ENCODE data around the gene FGD1. TPM values are rescaled to one million over a fixed set of nuclear protein-coding genes. Genes with fewer than 3 reads are reported as not detected.
A peak's percentile ranks its signal among the peaks of the same experiment; 100 is the strongest.

The FGD1 gene
- total RNA-seq, 1 donor from 2014 or later: 4.2 TPM

GRCh38 chrX:54439960-54440871 lies 55.8 kb downstream of the FGD1 start, which contains the start of gene TSR2:
TSS of gene TSR2 (plus strand) at chrX:54440404. CDS start at chrX:54440422, 18 bp downstream.
- Histone ChIP-seq H3K27ac (ENCODE audit: low read depth, low read length) (peak within 1 kb of the TSS; percentile 26), H3K9me3 (ENCODE audit: control insufficient read depth in 3 of 3, low read length in 3 of 3) (no peaks in the 10 kb centered on the region), H3K4me3 (ENCODE audit: low read length in 3 of 3) (peak within 1 kb of the TSS; percentile 78 to 92 (median 92)), H3K4me1 (ENCODE audit: control insufficient read depth in 3 of 3, insufficient read depth in 3 of 3, low read length in 3 of 3) (peaks cover 9 to 14% (median 10%) of the 10 kb centered on the region in 3 donors), H3K27me3 (ENCODE audit: control insufficient read depth in 3 of 3, insufficient read depth in 3 of 3, low read length in 3 of 3) (no peaks in the 10 kb centered on the region), H3K36me3 (ENCODE audit: control insufficient read depth in 3 of 3, insufficient read depth in 3 of 3, low read length in 3 of 3) (peaks cover 0 to 8% (median 2%) of the 10 kb centered on the region in 3 donors), H3K9ac (ENCODE audit: low read depth in 1 of 3, low read length in 3 of 3) (peak within 1 kb of the TSS; percentile 80 to 86 (median 85))

- no peak overlapping the region for H3K9ac ChIP-seq (ENCODE audit: low read depth in 1 of 3, low read length in 3 of 3)
- no peaks in the 10 kb centered on the region for H3K27me3 ChIP-seq (ENCODE audit: control insufficient read depth in 3 of 3, insufficient read depth in 3 of 3, low read length in 3 of 3)
- H3K36me3 ChIP-seq (ENCODE audit: control insufficient read depth in 3 of 3, insufficient read depth in 3 of 3, low read length in 3 of 3): no peaks in the 10 kb centered on the region
- no peaks in the 10 kb centered on the region for H3K4me1 ChIP-seq (ENCODE audit: control insufficient read depth in 3 of 3, insufficient read depth in 3 of 3, low read length in 3 of 3)
- no peak overlapping the region for H3K4me3 ChIP-seq (ENCODE audit: low read length in 3 of 3)
- H3K27ac ChIP-seq (ENCODE audit: low read depth, low read length): no peak overlapping the region
- no peaks in the 10 kb centered on the region for H3K9me3 ChIP-seq (ENCODE audit: control insufficient read depth in 3 of 3, low read length in 3 of 3)
Measured at GRCh38 chrX:54435121-54435520, 60.9 kb downstream of the FGD1 start.

DNA sequence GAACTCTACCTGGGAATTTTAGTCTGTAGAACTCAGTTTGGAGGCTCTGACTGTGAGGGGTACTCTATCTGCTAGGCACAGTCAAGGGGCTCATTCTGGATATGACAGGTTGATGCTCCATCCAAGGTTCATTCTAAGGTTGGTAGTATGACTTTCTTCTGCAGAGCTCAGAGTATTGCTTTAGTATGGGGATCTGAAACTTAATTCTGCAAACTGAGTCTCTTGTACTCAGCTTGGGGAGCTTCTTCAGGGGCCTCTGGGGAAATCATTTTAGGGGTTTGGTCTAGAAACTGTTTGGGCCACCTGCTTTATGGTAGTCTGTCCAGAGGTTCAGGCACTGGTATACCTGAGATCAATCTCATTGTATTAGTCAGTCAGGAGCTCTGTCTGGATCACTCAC lies 65.5 kb downstream of the FGD1 start:
- Histone ChIP-seq H3K36me3 (ENCODE audit: control insufficient read depth in 3 of 3, insufficient read depth in 3 of 3, low read length in 3 of 3) (no peaks in the 10 kb centered on the region), H3K9me3 (ENCODE audit: control insufficient read depth in 3 of 3, low read length in 3 of 3) (no peaks in the 10 kb centered on the region), H3K9ac (ENCODE audit: low read depth in 1 of 3, low read length in 3 of 3) (no peak overlapping the region), H3K4me1 (ENCODE audit: control insufficient read depth in 3 of 3, insufficient read depth in 3 of 3, low read length in 3 of 3) (no peaks in the 10 kb centered on the region), H3K4me3 (ENCODE audit: low read length in 3 of 3) (no peak overlapping the region), H3K27me3 (ENCODE audit: control insufficient read depth in 3 of 3, insufficient read depth in 3 of 3, low read length in 3 of 3) (no peaks in the 10 kb centered on the region), H3K27ac (ENCODE audit: low read depth, low read length) (no peak overlapping the region)

GRCh38 chrX:54427837-54428424 lies 68.1 kb downstream of the FGD1 start:
- Histone ChIP-seq H3K9me3 (ENCODE audit: control insufficient read depth in 3 of 3, low read length in 3 of 3) (no peaks in the 10 kb centered on the region), H3K9ac (ENCODE audit: low read depth in 1 of 3, low read length in 3 of 3) (no peak overlapping the region), H3K4me1 (ENCODE audit: control insufficient read depth in 3 of 3, insufficient read depth in 3 of 3, low read length in 3 of 3) (no peaks in the 10 kb centered on the region), H3K36me3 (ENCODE audit: control insufficient read depth in 3 of 3, insufficient read depth in 3 of 3, low read length in 3 of 3) (no peaks in the 10 kb centered on the region), H3K27me3 (ENCODE audit: control insufficient read depth in 3 of 3, insufficient read depth in 3 of 3, low read length in 3 of 3) (no peaks in the 10 kb centered on the region), H3K4me3 (ENCODE audit: low read length in 3 of 3) (no peak overlapping the region), H3K27ac (ENCODE audit: low read depth, low read length) (no peak overlapping the region)

GRCh38 chrX:54423161-54423888 lies 72.7 kb downstream of the FGD1 start:
- Histone ChIP-seq H3K4me1 (ENCODE audit: control insufficient read depth in 3 of 3, insufficient read depth in 3 of 3, low read length in 3 of 3) (no peaks in the 10 kb centered on the region), H3K9ac (ENCODE audit: low read depth in 1 of 3, low read length in 3 of 3) (no peak overlapping the region), H3K4me3 (ENCODE audit: low read length in 3 of 3) (no peak overlapping the region), H3K9me3 (ENCODE audit: control insufficient read depth in 3 of 3, low read length in 3 of 3) (no peaks in the 10 kb centered on the region), H3K36me3 (ENCODE audit: control insufficient read depth in 3 of 3, insufficient read depth in 3 of 3, low read length in 3 of 3) (no peaks in the 10 kb centered on the region), H3K27me3 (ENCODE audit: control insufficient read depth in 3 of 3, insufficient read depth in 3 of 3, low read length in 3 of 3) (no peaks in the 10 kb centered on the region), H3K27ac (ENCODE audit: low read depth, low read length) (no peak overlapping the region)

DNA sequence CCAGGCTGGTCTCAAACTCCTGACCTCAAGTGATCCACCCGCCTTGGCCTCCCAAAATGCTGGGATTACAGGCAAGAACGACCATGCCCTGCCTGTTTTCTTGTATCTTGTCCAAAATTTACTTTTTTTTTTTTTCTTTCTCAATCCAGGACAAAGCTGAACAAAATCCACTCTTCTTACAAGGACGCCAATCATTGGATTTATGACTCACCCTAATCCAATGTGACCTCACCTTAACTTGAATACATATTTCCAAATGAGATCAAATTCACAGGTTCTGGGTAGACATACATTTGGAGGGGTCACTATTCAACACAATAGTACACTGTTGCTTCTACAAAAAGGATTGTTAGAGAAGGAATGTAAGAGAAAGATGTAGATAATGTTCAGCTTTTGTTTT lies 73.9 kb downstream of the FGD1 start:
- Histone ChIP-seq H3K27ac (ENCODE audit: low read depth, low read length) (no peak overlapping the region), H3K27me3 (ENCODE audit: control insufficient read depth in 3 of 3, insufficient read depth in 3 of 3, low read length in 3 of 3) (no peaks in the 10 kb centered on the region), H3K4me1 (ENCODE audit: control insufficient read depth in 3 of 3, insufficient read depth in 3 of 3, low read length in 3 of 3) (no peaks in the 10 kb centered on the region), H3K9me3 (ENCODE audit: control insufficient read depth in 3 of 3, low read length in 3 of 3) (no peaks in the 10 kb centered on the region), H3K4me3 (ENCODE audit: low read length in 3 of 3) (no peak overlapping the region), H3K36me3 (ENCODE audit: control insufficient read depth in 3 of 3, insufficient read depth in 3 of 3, low read length in 3 of 3) (no peaks in the 10 kb centered on the region), H3K9ac (ENCODE audit: low read depth in 1 of 3, low read length in 3 of 3) (no peak overlapping the region)

GRCh38 chrX:54419559-54420302 lies 76.3 kb downstream of the FGD1 start:
- Histone ChIP-seq H3K9me3 (ENCODE audit: control insufficient read depth in 3 of 3, low read length in 3 of 3) (no peaks in the 10 kb centered on the region), H3K4me1 (ENCODE audit: control insufficient read depth in 3 of 3, insufficient read depth in 3 of 3, low read length in 3 of 3) (no peaks in the 10 kb centered on the region), H3K9ac (ENCODE audit: low read depth in 1 of 3, low read length in 3 of 3) (no peak overlapping the region), H3K27ac (ENCODE audit: low read depth, low read length) (no peak overlapping the region), H3K4me3 (ENCODE audit: low read length in 3 of 3) (no peak overlapping the region), H3K36me3 (ENCODE audit: control insufficient read depth in 3 of 3, insufficient read depth in 3 of 3, low read length in 3 of 3) (no peaks in the 10 kb centered on the region), H3K27me3 (ENCODE audit: control insufficient read depth in 3 of 3, insufficient read depth in 3 of 3, low read length in 3 of 3) (peaks cover 0 to 9% (median 0%) of the 10 kb centered on the region in 3 donors)

DNA sequence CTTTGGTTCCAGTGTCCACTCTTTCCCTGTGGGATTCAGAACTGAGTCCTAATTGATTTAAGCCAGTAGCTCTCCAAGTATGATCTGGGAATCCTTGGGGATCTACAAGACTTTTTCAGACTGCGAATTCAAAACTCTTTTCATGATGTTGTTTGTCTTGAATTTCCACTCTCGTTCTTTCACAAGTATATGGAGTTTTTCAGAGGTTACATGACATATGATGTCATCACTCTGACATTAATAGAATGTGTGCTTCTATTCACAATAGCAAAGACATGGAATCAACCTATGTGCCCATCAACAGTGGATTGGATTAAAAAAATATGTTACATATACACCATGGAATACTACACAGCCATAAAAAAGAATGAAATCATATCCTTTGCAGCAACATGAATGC lies 79.1 kb downstream of the FGD1 start:
- Histone ChIP-seq H3K36me3 (ENCODE audit: control insufficient read depth in 3 of 3, insufficient read depth in 3 of 3, low read length in 3 of 3) (no peaks in the 10 kb centered on the region), H3K9ac (ENCODE audit: low read depth in 1 of 3, low read length in 3 of 3) (no peak overlapping the region), H3K4me1 (ENCODE audit: control insufficient read depth in 3 of 3, insufficient read depth in 3 of 3, low read length in 3 of 3) (no peaks in the 10 kb centered on the region), H3K27ac (ENCODE audit: low read depth, low read length) (no peak overlapping the region), H3K9me3 (ENCODE audit: control insufficient read depth in 3 of 3, low read length in 3 of 3) (no peaks in the 10 kb centered on the region), H3K27me3 (ENCODE audit: control insufficient read depth in 3 of 3, insufficient read depth in 3 of 3, low read length in 3 of 3) (peaks cover 0 to 12% (median 0%) of the 10 kb centered on the region in 3 donors), H3K4me3 (ENCODE audit: low read length in 3 of 3) (no peak overlapping the region)

DNA sequence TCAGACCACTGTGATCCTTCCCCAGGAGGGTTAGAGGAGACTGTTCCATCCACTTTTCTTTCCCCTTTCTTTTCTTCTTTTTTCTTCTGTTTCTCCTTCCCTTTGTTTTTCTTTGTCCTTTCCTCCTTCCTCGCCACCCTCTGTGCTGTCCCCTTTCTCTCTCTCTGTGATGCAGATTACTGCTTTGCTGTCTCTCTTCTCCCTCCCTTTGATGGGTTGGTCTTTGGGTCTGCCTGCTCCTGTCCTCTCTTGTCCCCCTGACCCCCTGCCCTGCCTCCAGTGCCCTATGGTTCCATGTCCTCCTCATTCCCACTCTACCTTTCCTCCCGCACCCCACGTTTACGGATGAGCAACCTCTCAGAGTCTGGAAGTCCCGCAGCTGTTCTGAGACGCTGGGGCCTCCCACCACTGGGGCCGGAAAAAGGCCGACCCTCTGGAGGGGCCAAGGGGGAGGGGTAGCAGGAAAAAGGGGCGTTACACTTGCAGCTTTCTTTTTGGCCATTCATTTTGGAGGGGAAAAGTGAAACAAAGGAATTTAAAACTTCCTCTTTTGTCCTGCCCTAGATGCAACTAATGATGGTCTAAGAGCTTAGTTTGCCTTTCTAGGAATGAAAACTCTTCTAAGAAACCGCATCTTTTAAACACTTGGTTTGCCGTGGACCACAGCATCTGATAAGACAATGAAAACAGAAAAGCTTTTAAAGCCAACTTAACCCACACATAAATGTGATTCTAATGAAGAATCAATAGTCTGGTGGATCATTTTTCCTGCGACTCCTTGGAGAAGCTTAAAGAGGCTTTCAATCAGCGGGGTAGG lies 80.3 kb downstream of the FGD1 start:
- Histone ChIP-seq H3K4me1 (ENCODE audit: control insufficient read depth in 3 of 3, insufficient read depth in 3 of 3, low read length in 3 of 3) (no peaks in the 10 kb centered on the region), H3K36me3 (ENCODE audit: control insufficient read depth in 3 of 3, insufficient read depth in 3 of 3, low read length in 3 of 3) (no peaks in the 10 kb centered on the region), H3K27me3 (ENCODE audit: control insufficient read depth in 3 of 3, insufficient read depth in 3 of 3, low read length in 3 of 3) (peaks cover 0 to 12% (median 0%) of the 10 kb centered on the region in 3 donors), H3K27ac (ENCODE audit: low read depth, low read length) (no peak overlapping the region), H3K9ac (ENCODE audit: low read depth in 1 of 3, low read length in 3 of 3) (no peak overlapping the region), H3K9me3 (ENCODE audit: control insufficient read depth in 3 of 3, low read length in 3 of 3) (no peaks in the 10 kb centered on the region), H3K4me3 (ENCODE audit: low read length in 3 of 3) (no peak overlapping the region)

Measured in skeletal muscle tissue (tissue), 4 donors.